BLaER1 treated with 17β-estradiol and CSF1 and Interleukin-3, amounts not matched to agents 10 nM and 100 nM (cell line): ENCODE data around the gene CHD8.
A peak's percentile ranks its signal among the peaks of the same experiment; 100 is the strongest.

Experiments used
- H3K27ac ChIP-seq, 11 experiments: shearing (Covaris generic); formaldehyde crosslinking; 2 replicates each; pipeline ENCODE4 v1.8.1; 2022
- H3K27me3 ChIP-seq, 11 experiments: shearing (Covaris generic); formaldehyde crosslinking; 2 replicates each; pipeline ENCODE4 v1.8.1; 2022
- H3K36me3 ChIP-seq, 11 experiments: shearing (Covaris generic); formaldehyde crosslinking; 2 replicates each; pipeline ENCODE4 v1.8.1; 2022
- H3K4me1 ChIP-seq, 10 experiments: shearing (Covaris generic); formaldehyde crosslinking; 2 replicates each; pipeline ENCODE4 v1.8.1; 2022
- H3K4me2 ChIP-seq, 11 experiments: shearing (Covaris generic); formaldehyde crosslinking; 2 replicates each; pipeline ENCODE4 v1.8.1; 2022
- H3K4me3 ChIP-seq, 10 experiments: shearing (Covaris generic); formaldehyde crosslinking; 2 replicates each; pipeline ENCODE4 v1.8.1; 2022
- H3K9ac ChIP-seq, 11 experiments: shearing (Covaris generic); formaldehyde crosslinking; 2 replicates each; pipeline ENCODE4 v1.8.1; 2022
- H3K9me3 ChIP-seq, 11 experiments: shearing (Covaris generic); formaldehyde crosslinking; replicated peaks in 1 of 11; 2 replicates each; pipeline ENCODE4 v1.8.1; 2022
- H4K20me1 ChIP-seq, 11 experiments: shearing (Covaris generic); formaldehyde crosslinking; 2 replicates each; pipeline ENCODE4 v1.8.1; 2022
- Cebpa-rat ChIP-seq, 11 experiments: shearing (Covaris generic); IDR thresholded peaks; 2 replicates each; pipeline ENCODE4 v1.8.1; 2022

The CHD8 gene

GRCh38 chr14:21494902-21495762, 39.2 kb upstream of the CHD8 start:
- no peak for TF ChIP-seq Cebpa-rat (IDR thresholded peaks at IDR 0.05)
- Histone ChIP-seq H3K36me3 (peaks cover 96 to 100% (median 99%) of the 10 kb centered on the region in 11 experiments), H3K4me2 (no peak overlapping the region)

DNA sequence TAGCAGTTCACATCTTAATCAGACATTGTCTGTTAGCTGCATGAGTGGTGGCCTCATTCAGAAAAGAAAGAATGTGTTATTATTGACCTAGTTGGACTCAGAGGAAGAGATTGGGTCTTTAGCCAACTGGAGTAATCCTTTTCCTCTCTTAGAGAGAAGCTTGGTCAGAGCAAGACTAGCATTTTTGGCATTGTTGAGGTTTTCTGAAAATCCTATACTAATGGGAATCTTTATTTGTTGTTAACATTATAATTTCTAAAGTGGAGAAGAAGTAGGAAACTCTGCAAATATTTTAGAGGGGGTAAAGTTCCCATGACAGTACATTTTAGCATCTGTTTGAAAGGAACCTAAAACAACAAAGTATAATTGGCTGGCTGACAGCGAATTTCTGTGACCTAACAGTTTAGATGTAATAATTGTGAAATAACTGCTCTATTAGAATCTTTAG, 30.7 kb upstream of the CHD8 start:
- Histone ChIP-seq H3K9me3 (no peaks in the 10 kb centered on the region), H3K4me1 (peaks cover 0 to 13% (median 0%) of the 10 kb centered on the region in 10 experiments; a peak in 3 of 20 replicates), H3K4me2 (no peak overlapping the region), H3K27ac (no peak overlapping the region), H4K20me1 (peaks cover 4 to 40% (median 11%) of the 10 kb centered on the region in 11 experiments; a peak in 14 of 22 replicates), H3K27me3 (no peaks in the 10 kb centered on the region), H3K9ac (no peak overlapping the region; a peak in 1 of 22 replicates), H3K36me3 (peaks cover 56 to 86% (median 70%) of the 10 kb centered on the region in 11 experiments), H3K4me3 (no peak overlapping the region)
- no peak for TF ChIP-seq Cebpa-rat (IDR thresholded peaks at IDR 0.05)

More at GRCh38 chr14:21494902-21495762, 39.2 kb upstream of the CHD8 start:
- H3K27ac ChIP-seq = no peak overlapping the region
- H3K9ac ChIP-seq = no peak overlapping the region
- H3K27me3 ChIP-seq = no peaks in the 10 kb centered on the region
- H4K20me1 ChIP-seq = peaks cover 0 to 45% (median 8%) of the 10 kb centered on the region in 11 experiments; a peak in 9 of 22 replicates
- no peaks in the 10 kb centered on the region for H3K9me3 ChIP-seq
- no peak overlapping the region for H3K4me3 ChIP-seq
- H3K4me1 ChIP-seq = no peaks in the 10 kb centered on the region

- Histone ChIP-seq H3K27me3 (no peaks in the 10 kb centered on the region), H3K4me3 (peak within 1 kb of the TSS; percentile 81 to 98 (median 92)), H3K4me1 (peaks cover 19 to 28% (median 23%) of the 10 kb centered on the region in 10 experiments), H3K27ac (peak within 1 kb of the TSS; percentile 64 to 90 (median 81)), H3K4me2 (peak within 1 kb of the TSS; percentile 84 to 97 (median 91)), H4K20me1 (peaks cover 0 to 31% (median 6%) of the 10 kb centered on the region in 11 experiments; a peak in 10 of 22 replicates), H3K36me3 (peaks cover 26 to 61% (median 47%) of the 10 kb centered on the region in 11 experiments), H3K9me3 (no peaks in the 10 kb centered on the region), H3K9ac (peak within 1 kb of the TSS; percentile 82 to 95 (median 87))
- no peak for TF ChIP-seq Cebpa-rat (IDR thresholded peaks at IDR 0.05)
These were observed 21.2 kb upstream of the CHD8 start, which contains the start of the genes RAB2B and TOX4 for GRCh38 chr14:21476925-21477681. RAB2B (minus strand) TSS chr14:21476959; CDS start chr14:21476872, 87 bp downstream. TOX4 (plus strand) TSS chr14:21477195; CDS start chr14:21477279, 84 bp downstream.

DNA sequence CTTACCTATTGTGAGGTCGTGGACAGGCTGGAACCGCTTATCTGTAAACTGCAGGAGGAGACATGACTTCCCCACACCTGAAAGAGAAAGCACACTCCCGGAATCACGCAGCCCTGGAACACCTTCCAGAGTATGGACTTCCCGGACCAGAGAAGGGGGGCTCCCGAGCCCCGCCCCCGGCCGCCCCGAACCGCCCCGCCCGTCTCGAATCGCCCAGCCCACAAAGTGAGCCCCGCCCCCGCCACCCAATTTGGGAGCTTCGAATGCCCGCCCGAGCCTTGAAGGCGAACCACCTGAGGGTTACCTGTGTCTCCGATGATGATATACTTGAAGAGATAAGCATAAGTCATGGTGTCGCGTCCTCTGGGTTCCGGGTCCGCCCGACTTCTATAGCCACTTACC, 20.6 kb upstream of the CHD8 start:
- TF ChIP-seq Cebpa-rat (IDR thresholded peaks at IDR 0.05) = no peak
- H3K27ac ChIP-seq = peak overlapping the region; percentile 33 to 90 (median 55); a peak in 17 of 22 replicates

DNA sequence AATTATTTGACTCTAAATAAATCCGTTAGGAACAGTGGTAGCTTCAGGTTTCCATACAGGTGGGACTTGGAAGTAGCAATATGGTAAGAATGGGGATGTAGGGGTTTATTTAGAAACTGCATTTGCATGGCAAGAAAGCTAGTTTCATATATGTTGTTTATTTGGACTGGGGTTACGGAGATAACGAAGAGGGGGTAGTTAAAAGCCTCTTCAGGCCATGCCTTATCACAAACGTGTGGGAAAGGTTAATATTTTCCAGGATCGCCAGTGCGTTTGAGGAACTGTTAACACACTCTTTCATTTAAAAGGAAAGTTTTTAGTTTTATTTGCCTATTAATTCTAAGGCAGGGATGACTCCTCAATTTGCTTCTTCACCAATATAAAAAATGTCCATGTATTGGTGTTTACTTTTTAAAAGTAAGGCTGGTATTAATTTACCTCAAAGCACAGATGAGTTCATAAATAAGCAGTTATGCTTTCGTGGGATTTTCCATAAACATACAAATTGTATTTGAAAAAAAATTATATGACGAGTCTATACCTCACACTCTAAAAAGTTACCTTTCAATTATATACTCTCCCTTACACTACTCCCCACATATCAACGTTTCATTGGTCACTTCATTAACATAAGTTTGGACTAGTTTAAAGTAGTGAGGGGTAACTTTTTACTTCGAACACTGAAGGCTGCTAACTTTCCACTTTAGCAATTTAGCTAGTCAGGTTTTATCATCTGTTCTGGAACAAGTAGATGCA, 20.0 kb upstream of the CHD8 start:
- Histone ChIP-seq H3K27ac (peak overlapping the region; percentile 33 to 90 (median 55); a peak in 17 of 22 replicates), H3K9me3 (no peaks in the 10 kb centered on the region), H3K9ac (peak overlapping the region; percentile 70 to 95 (median 82)), H3K4me1 (peaks cover 19 to 24% (median 23%) of the 10 kb centered on the region in 10 experiments), H3K36me3 (peaks cover 23 to 60% (median 43%) of the 10 kb centered on the region in 11 experiments), H3K4me3 (peak overlapping the region; percentile 81 to 98 (median 92)), H3K27me3 (no peaks in the 10 kb centered on the region), H3K4me2 (peak overlapping the region; percentile 66 to 89 (median 78)), H4K20me1 (peaks cover 0 to 27% (median 6%) of the 10 kb centered on the region in 11 experiments; a peak in 7 of 22 replicates)
- no peak for TF ChIP-seq Cebpa-rat (IDR thresholded peaks at IDR 0.05)

More for the DNA sequence above, 20.6 kb upstream of the CHD8 start:
- no peaks in the 10 kb centered on the region for H3K9me3 ChIP-seq
- H3K4me2 ChIP-seq = peak overlapping the region; percentile 66 to 89 (median 78)
- H4K20me1 ChIP-seq = peaks cover 0 to 31% (median 6%) of the 10 kb centered on the region in 11 experiments; a peak in 7 of 22 replicates
- H3K4me3 ChIP-seq = peak overlapping the region; percentile 81 to 98 (median 92)
- peak overlapping the region; percentile 70 to 95 (median 82) for H3K9ac ChIP-seq
- peaks cover 19 to 24% (median 23%) of the 10 kb centered on the region in 10 experiments for H3K4me1 ChIP-seq
- H3K36me3 ChIP-seq = peaks cover 24 to 60% (median 47%) of the 10 kb centered on the region in 11 experiments
- no peaks in the 10 kb centered on the region for H3K27me3 ChIP-seq

DNA sequence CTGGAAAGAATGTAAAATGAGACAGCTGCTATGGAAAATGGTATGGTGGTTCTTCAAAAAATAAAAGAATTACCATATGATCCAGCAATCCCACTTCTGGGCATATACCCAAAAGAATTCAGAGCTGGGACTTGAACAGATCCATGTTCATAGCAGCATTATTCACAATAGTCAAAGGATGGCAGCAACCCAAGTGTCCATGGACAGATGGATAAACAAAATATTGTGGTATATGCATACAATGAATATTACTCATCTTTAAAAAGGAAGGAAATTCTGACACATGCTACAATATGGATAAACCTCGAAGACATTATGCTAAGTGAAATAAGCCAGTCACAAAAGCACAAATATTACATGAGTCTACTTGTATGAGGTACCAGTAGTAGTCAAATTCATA, 11.7 kb upstream of the CHD8 start:
- H3K27ac ChIP-seq = no peak overlapping the region
- H3K27me3 ChIP-seq = no peaks in the 10 kb centered on the region
- peaks cover 69 to 98% (median 76%) of the 10 kb centered on the region in 11 experiments for H3K36me3 ChIP-seq
- peaks cover 0 to 6% (median 0%) of the 10 kb centered on the region in 10 experiments; a peak in 2 of 20 replicates for H3K4me1 ChIP-seq
- TF ChIP-seq Cebpa-rat (IDR thresholded peaks at IDR 0.05) = no peak
- H3K4me2 ChIP-seq = no peak overlapping the region
- H3K9ac ChIP-seq = no peak overlapping the region
- no peak overlapping the region for H3K4me3 ChIP-seq
- no peaks in the 10 kb centered on the region for H4K20me1 ChIP-seq
- no peaks in the 10 kb centered on the region for H3K9me3 ChIP-seq

- peak overlapping the region; percentile 86 to 99 (median 96) for H3K4me2 ChIP-seq
- peaks cover 23 to 58% (median 46%) of the 10 kb centered on the region in 11 experiments for H3K36me3 ChIP-seq
- peaks cover 16 to 39% (median 24%) of the 10 kb centered on the region in 10 experiments for H3K4me1 ChIP-seq
- H3K9ac ChIP-seq = peak overlapping the region; percentile 81 to 95 (median 92)
- H3K27ac ChIP-seq = peak overlapping the region; percentile 77 to 94 (median 86)
- TF ChIP-seq Cebpa-rat (IDR thresholded peaks at IDR 0.05) = no peak
- H3K4me3 ChIP-seq = peak overlapping the region; percentile 80 to 100 (median 96)
- no peaks in the 10 kb centered on the region for H3K9me3 ChIP-seq
- no peaks in the 10 kb centered on the region for H3K27me3 ChIP-seq
- H4K20me1 ChIP-seq = peaks cover 0 to 49% (median 36%) of the 10 kb centered on the region in 11 experiments; a peak in 16 of 22 replicates
These were observed 371 bp downstream of the CHD8 start for GRCh38 chr14:21455592-21455911.
